Mesenchymal stem cell (in vitro differentiated cells and primary cell): ENCODE data around the gene UTY.
"Not testable (repeated sequence)": the region's sequence is repeated elsewhere in the genome, so short reads cannot be mapped to it uniquely, and the experiment has no call there.

Experiments used
- DNase-seq: peaks from one replicate; pipeline ENCODE4 v3.0.0-alpha.2; 2013
- H2AFZ ChIP-seq: one replicate; pipeline ENCODE4 v1.6.1; 2013; ENCODE audit warnings: low read depth, mild to moderate bottlenecking, control low read depth, inconsistent platforms, low read length, moderate library complexity
- H2AK5ac ChIP-seq: 2 replicates; pipeline ENCODE4 v1.6.1; 2013; ENCODE audit warnings: low read length, moderate library complexity, mild to moderate bottlenecking, inconsistent platforms; ENCODE audit not compliant: severe bottlenecking
- H2BK120ac ChIP-seq: one replicate; pipeline ENCODE4 v1.6.1; 2013; ENCODE audit warnings: low read depth, mild to moderate bottlenecking, inconsistent platforms, low read length, moderate library complexity
- H2BK12ac ChIP-seq, 2 experiments: one replicate each; pipeline ENCODE4 v1.6.1; 2013; ENCODE audit warnings: inconsistent platforms in 2 of 2, low read length in 2 of 2, mild to moderate bottlenecking in 2 of 2, moderate library complexity in 2 of 2, control low read depth in 1 of 2
- H2BK15ac ChIP-seq: one replicate; pipeline ENCODE4 v1.6.1; 2013; ENCODE audit warnings: mild to moderate bottlenecking, low read depth, inconsistent platforms; ENCODE audit not compliant: poor library complexity, severe bottlenecking
- H2BK5ac ChIP-seq: 2 replicates; pipeline ENCODE4 v1.6.1; 2013; ENCODE audit warnings: low read depth, mild to moderate bottlenecking, low read length, control low read depth, inconsistent platforms; ENCODE audit not compliant: poor library complexity, severe bottlenecking
- H3K14ac ChIP-seq, 2 experiments: one replicate each; pipeline ENCODE4 v1.6.1; 2013; ENCODE audit warnings: inconsistent platforms in 2 of 2, low read length in 2 of 2, control low read depth in 1 of 2, mild to moderate bottlenecking in 1 of 2, moderate library complexity in 1 of 2
- H3K18ac ChIP-seq, 2 experiments: one replicate each; pipeline ENCODE4 v1.6.1; 2013; ENCODE audit warnings: inconsistent platforms in 2 of 2, low read length in 2 of 2, control low read depth in 1 of 2, low read depth in 1 of 2, mild to moderate bottlenecking in 1 of 2
- H3K23ac ChIP-seq, 2 experiments: one replicate each; pipeline ENCODE4 v1.6.1; 2013; ENCODE audit warnings: inconsistent platforms in 2 of 2, low read length in 2 of 2, mild to moderate bottlenecking in 2 of 2, moderate library complexity in 2 of 2, control low read depth in 1 of 2
- H3K27ac ChIP-seq: 2 replicates; pipeline ENCODE4 v1.5.1; 2013; ENCODE audit warnings: mild to moderate bottlenecking, moderate library complexity, low read length, control low read depth, inconsistent platforms; ENCODE audit not compliant: poor library complexity, severe bottlenecking
- H3K27me3 ChIP-seq, 2 experiments: 2 replicates each; pipeline versions ENCODE4 v1.6.1 to v1.7.0; 2013; ENCODE audit warnings: low read length in 2 of 2, mild to moderate bottlenecking in 2 of 2, moderate library complexity in 2 of 2, control low read depth in 1 of 2, inconsistent platforms in 1 of 2; ENCODE audit not compliant: control insufficient read depth in 1 of 2, insufficient read depth in 1 of 2
- H3K36me3 ChIP-seq, 2 experiments: 2 replicates each; pipeline versions ENCODE4 v1.6.1 to v1.7.0; 2013; ENCODE audit warnings: low read length in 2 of 2, control low read depth in 1 of 2, inconsistent platforms in 1 of 2, low read depth in 1 of 2, mild to moderate bottlenecking in 1 of 2; ENCODE audit not compliant: insufficient read depth in 2 of 2, control insufficient read depth in 1 of 2
- H3K4ac ChIP-seq, 2 experiments: one replicate each; pipeline ENCODE4 v1.6.1; 2013; ENCODE audit warnings: inconsistent platforms in 2 of 2, low read length in 2 of 2, mild to moderate bottlenecking in 2 of 2, moderate library complexity in 2 of 2, control low read depth in 1 of 2, low read depth in 1 of 2
- H3K4me1 ChIP-seq: 2 replicates; pipeline ENCODE4 v1.6.1; 2013; ENCODE audit warnings: low read depth, low read length, control low read depth; ENCODE audit not compliant: control insufficient read depth, insufficient read depth
- H3K4me2 ChIP-seq: 2 replicates; pipeline ENCODE4 v1.6.1; 2013; ENCODE audit warnings: low read length, mild to moderate bottlenecking, inconsistent platforms; ENCODE audit not compliant: poor library complexity, severe bottlenecking
- H3K4me3 ChIP-seq, 2 experiments: 2 replicates each; pipeline versions ENCODE4 v1.5.1 to v1.7.0; 2013; ENCODE audit warnings: low read length in 2 of 2, mild to moderate bottlenecking in 2 of 2, control low read depth in 1 of 2, low read depth in 1 of 2; ENCODE audit not compliant: insufficient read depth in 1 of 2
- H3K79me1 ChIP-seq: replicated peaks from 2 replicates; pipeline ENCODE4 v1.6.1; 2013; ENCODE audit warnings: mild to moderate bottlenecking, control low read depth, low read length, inconsistent platforms; ENCODE audit not compliant: poor library complexity, severe bottlenecking
- H3K9ac ChIP-seq: 2 replicates; pipeline ENCODE4 v1.7.0; 2013; ENCODE audit warnings: mild to moderate bottlenecking, low read length, moderate library complexity
- H3K9me3 ChIP-seq: 2 replicates; pipeline ENCODE4 v1.7.0; 2013; ENCODE audit warnings: mild to moderate bottlenecking, low read length; ENCODE audit not compliant: control insufficient read depth
- H4K8ac ChIP-seq: one replicate; pipeline ENCODE4 v1.6.1; 2013; ENCODE audit warnings: inconsistent platforms, mild to moderate bottlenecking, low read length, moderate library complexity
- H4K91ac ChIP-seq: one replicate; pipeline ENCODE4 v1.6.1; 2013; ENCODE audit warnings: mild to moderate bottlenecking, low read length, inconsistent platforms
- WGBS: methylation state at CpG from one replicate; pipeline ENCODE4 v1.1.7; 2013; ENCODE audit warnings: mixed read lengths; 5-methylcytosine and 5-hydroxymethylcytosine counted together

Gene UTY

DNA sequence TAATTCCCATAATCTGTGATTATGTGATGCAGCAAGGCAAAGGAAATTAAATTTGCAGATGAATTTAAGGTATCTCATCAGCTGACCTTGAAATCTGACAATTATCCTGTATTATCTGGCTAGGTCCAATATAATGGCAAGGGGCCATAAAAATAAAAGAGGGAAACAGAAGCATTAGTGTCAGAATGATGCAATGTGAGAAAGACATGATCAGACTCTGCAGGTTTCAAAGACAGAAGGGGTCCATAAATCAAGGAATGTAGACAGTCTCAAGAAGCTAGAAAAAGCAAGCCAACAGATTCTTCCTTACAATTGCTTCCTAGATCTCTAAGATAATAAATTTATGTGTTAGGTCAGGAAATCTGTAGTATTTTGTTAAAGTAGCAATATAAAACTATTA lies 208.1 kb downstream of the UTY start:
- Histone ChIP-seq H3K27me3 (no peaks in the 10 kb centered on the region), H3K4me1 (no peaks in the 10 kb centered on the region), H2BK12ac (no peak overlapping the region), H3K4ac (no peak overlapping the region), H2AK5ac (no peak overlapping the region), H3K9ac (no peak overlapping the region), H3K9me3 (no peaks in the 10 kb centered on the region), H2BK120ac (no peak overlapping the region), H3K4me3 (no peak overlapping the region), H3K23ac (no peak overlapping the region), H3K14ac (no peak overlapping the region), H2BK5ac (no peak overlapping the region), H4K91ac (no peak overlapping the region), H4K8ac (no peak overlapping the region), H3K36me3 (peaks cover 0 to 12% of the 10 kb centered on the region in 2 experiments), H3K4me2 (no peak overlapping the region), H2AFZ (no peak overlapping the region), H2BK15ac (no peak overlapping the region), H3K27ac (no peak overlapping the region), H3K79me1 (peaks cover 5% of the 10 kb centered on the region), H3K18ac (no peak overlapping the region)
- no peak for DNase-seq

DNA sequence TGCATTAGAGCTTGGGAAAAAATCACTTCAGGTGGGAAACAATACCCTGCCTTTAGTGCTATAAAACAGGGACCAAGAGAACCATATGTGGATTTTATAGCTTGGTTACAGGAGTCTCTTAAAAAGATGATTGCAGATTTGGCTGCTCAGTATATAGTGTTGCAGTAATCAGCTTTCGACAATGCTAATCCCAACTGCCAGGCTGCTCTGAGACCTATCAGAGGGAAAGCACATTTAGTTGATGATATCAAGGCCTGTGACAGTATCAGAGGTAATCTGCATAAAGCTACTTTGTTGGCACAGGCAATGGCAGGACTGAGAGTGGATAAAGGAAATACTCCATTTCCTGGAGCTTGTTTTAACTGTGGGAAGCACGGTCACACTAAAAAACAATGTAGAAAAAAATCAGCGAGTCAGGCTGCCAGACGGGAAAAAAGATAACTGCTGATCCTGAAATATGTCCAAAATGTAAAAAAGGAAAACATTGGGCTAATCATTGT lies 225.8 kb downstream of the UTY start:
- H2BK5ac ChIP-seq, H3K4me2 ChIP-seq, H3K27me3 ChIP-seq, H2BK120ac ChIP-seq, H2BK12ac ChIP-seq, H3K4me1 ChIP-seq, H4K91ac ChIP-seq, H3K27ac ChIP-seq, H2BK15ac ChIP-seq, DNase-seq, H3K4ac ChIP-seq, H3K23ac ChIP-seq, H3K14ac ChIP-seq, H2AFZ ChIP-seq, H2AK5ac ChIP-seq, H3K4me3 ChIP-seq, H3K18ac ChIP-seq, H4K8ac ChIP-seq, H3K79me1 ChIP-seq, H3K9ac ChIP-seq, H3K9me3 ChIP-seq, H3K36me3 ChIP-seq: not testable (repeated sequence)
- WGBS, result 95% methylated on average over 4 of the region's 4 CpGs

DNA sequence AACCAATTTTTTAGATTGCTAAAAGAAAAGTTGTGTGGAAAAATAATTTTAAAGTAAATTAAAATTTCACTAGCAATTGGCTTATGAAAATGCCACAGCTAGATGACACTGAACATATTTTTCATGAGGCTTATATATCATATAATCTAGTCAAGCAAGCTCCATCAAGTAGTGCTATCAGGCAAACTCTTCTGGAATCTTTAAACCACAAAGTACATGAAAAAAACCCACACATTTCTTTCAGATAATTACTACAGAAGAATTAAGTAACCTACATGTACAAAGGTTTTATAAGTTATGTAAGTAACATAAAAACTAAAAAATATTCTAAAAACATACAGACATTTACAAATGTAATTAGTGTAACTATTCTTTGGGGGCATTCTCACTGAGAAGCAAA lies 229.4 kb downstream of the UTY start:
- H3K4ac ChIP-seq, result no peak overlapping the region
- H2BK5ac ChIP-seq, result no peak overlapping the region
- H3K18ac ChIP-seq, result no peak overlapping the region
- H3K79me1 ChIP-seq, result no peaks in the 10 kb centered on the region
- no peak overlapping the region for H2BK15ac ChIP-seq
- no peak overlapping the region for H2AFZ ChIP-seq
- no peak overlapping the region for H3K4me3 ChIP-seq
- H3K27ac ChIP-seq, result no peak overlapping the region
- no peaks in the 10 kb centered on the region for H3K36me3 ChIP-seq
- H2AK5ac ChIP-seq, result no peak overlapping the region
- no peak overlapping the region for H4K8ac ChIP-seq
- no peak overlapping the region for H3K23ac ChIP-seq
- no peak overlapping the region for H2BK120ac ChIP-seq
- no peak overlapping the region for H2BK12ac ChIP-seq
- H3K9ac ChIP-seq, result no peak overlapping the region
- no peak overlapping the region for H3K4me2 ChIP-seq
- no peak overlapping the region for H3K14ac ChIP-seq
- no peaks in the 10 kb centered on the region for H3K27me3 ChIP-seq
- DNase-seq, result no peak
- no peak overlapping the region for H4K91ac ChIP-seq
- no peaks in the 10 kb centered on the region for H3K4me1 ChIP-seq
- H3K9me3 ChIP-seq, result no peaks in the 10 kb centered on the region

DNA sequence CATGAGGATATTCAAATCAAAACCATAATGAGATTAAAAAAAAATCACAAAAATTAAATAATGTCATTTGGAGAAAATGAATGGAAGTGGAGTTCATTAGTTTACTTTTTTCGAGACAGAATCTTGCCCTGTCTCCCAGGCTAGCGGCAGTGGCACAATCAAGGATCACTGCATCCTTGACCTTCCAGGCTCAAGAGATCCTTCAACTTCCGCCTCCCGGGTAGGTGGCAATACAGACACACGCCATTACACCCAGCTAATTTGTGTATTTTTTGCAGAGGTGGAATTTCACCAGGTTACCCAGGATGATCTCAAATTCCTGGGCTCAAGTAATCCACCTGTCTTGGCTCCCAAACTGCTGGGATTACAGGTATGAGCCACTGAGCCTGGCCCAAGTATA lies 236.1 kb downstream of the UTY start:
- H2BK5ac ChIP-seq, result no peak overlapping the region
- no peak overlapping the region for H4K91ac ChIP-seq
- no peak for DNase-seq
- no peak overlapping the region for H3K14ac ChIP-seq
- no peak overlapping the region for H3K4me3 ChIP-seq
- no peaks in the 10 kb centered on the region for H3K9me3 ChIP-seq
- no peaks in the 10 kb centered on the region for H3K36me3 ChIP-seq
- H4K8ac ChIP-seq, result no peak overlapping the region
- no peak overlapping the region for H3K4me2 ChIP-seq
- no peak overlapping the region for H3K23ac ChIP-seq
- H2BK120ac ChIP-seq, result no peak overlapping the region
- no peak overlapping the region for H3K18ac ChIP-seq
- H3K9ac ChIP-seq, result no peak overlapping the region
- 98% methylated on average over 5 of the region's 5 CpGs for WGBS
- H2AK5ac ChIP-seq, result no peak overlapping the region
- no peaks in the 10 kb centered on the region for H3K27me3 ChIP-seq
- no peaks in the 10 kb centered on the region for H3K4me1 ChIP-seq
- H3K4ac ChIP-seq, result no peak overlapping the region
- H3K27ac ChIP-seq, result no peak overlapping the region
- no peak overlapping the region for H2BK12ac ChIP-seq
- H2AFZ ChIP-seq, result no peak overlapping the region
- no peaks in the 10 kb centered on the region for H3K79me1 ChIP-seq
- H2BK15ac ChIP-seq, result no peak overlapping the region
